Esophagus mucosa (tissue), 1 donor: Measurements from ENCODE around the gene EPS8. TPM values are rescaled to one million over a fixed set of nuclear protein-coding genes. Genes with fewer than 3 reads are reported as not detected.
"Not testable (repeated sequence)": the region's sequence is repeated elsewhere in the genome, so short reads cannot be mapped to it uniquely, and the experiment has no call there.

Experiments
- ATAC-seq: fragments of 200-7000 bp; cut with Tn5 transposase; one replicate; pipeline ENCODE4 v1.9.1; 2020
- total RNA-seq: library from RNA; stranded (reverse); gene quantifications from one replicate; pipeline ENCODE4 v1.2.4, GENCODE V29; 2023
- donor health status: DM: yes; HTN: yes; CAD: no.

EPS8 gene
- total RNA-seq, 1 donor from 2014 or later, result 7.7 TPM

DNA sequence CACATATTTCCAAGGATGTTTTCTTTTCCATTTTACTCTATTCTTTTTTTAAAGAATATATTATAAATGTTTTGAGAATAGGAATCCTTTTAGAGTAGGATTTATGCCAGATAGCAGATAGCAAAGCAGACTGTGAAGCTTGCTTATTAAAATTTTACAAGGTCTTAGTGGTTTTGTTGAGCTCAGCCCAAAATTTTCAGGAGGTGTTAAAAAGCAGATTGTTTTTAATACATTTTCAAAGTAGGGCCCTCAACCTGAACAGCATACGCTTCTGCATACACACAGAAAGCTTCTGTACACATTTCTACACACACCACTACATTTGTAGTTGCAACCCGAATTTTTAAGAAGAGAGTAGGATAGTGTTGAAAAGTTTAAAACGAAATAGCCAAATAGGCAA is 151.0 kb downstream of the EPS8 start:
- ATAC-seq, result no peak

DNA sequence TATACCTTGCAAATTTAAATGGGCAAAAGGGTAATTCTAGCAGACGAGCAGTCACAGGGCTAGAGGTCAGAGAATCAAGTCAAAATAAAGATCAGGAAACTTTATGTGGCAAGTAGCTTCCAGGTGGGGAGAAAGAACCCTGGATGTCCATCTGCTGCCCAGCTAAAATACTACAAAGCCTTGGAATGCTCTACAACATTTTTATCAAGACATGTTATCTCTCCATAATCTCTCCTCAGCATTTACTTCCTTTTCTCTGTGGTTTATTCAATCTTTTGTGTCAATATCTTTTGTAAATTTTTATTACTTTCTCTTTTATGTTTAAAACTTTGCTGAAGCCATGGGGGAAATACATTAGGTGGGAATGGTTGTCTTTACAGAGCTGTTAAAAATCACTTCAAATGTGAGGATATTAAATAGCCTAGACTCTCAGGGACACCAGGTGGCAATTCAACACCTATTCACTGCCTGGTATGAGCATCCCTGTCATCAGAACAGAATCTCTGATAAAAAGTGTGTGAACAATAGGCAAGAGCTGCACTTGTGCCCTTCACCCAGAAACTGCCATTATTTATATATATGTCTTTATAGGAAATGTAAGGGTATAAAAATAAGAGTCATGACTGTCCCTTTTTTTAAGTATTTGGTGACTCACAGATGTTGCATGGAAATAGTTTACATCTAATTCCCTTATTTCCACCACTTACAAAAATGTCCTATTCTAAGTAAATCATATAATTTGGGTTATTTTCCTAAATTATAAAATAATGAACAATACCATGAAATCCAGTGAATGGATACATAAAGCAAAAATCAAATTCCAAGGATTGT is 152.9 kb downstream of the EPS8 start:
- ATAC-seq, result no peak

DNA sequence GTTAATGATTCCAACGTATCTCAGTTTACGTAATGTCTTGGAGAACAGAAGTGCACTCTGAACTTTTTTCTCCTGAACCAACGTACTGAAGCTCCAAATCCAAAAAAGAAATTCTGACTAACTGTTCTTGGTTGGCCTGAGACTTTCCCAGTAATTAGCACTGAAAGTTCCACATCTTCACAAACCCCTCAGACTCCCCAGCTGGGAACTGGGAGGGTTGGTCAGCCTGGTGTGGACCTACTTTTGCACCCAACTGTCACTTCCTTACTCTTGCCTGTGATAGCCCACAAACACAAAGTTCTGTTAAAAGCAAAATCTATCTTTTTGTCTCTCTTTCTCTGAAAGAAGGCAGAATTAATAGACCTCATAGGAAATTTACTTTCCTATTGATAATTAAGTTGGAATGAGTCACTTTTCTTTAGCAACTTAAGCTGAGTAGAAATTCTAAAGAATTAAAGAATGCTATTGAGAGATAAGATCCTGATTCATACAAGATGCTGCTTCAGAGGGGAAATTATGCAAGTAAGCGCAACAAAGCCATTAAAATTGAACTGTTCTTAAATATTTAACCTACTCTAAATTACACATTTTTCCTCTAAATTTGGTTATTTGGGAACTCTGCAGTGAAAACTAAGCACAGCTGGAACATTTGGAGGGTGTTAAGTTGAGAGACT is 155.0 kb downstream of the EPS8 start:
- no peak for ATAC-seq

GRCh38 chr12:15633201-15633600 is 156.0 kb downstream of the EPS8 start:
- no peak for ATAC-seq

DNA sequence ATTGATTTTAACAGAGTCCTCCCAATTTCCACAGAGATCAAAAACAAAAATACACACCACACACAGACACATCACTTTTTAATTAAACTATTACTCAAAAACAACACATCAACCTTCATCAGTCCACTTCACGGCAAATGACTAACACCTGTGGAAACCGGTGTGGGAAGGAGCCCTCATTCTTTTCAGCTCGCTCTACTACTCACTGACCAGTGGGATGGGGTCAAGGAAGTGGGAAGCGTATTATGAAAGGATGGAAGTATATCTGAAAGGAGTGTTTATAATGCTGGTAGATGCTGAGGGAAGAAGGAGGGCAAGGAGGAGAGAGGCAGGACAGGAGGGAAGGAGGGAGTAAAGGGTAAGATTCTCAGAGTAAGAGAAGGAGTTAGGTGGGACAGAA is 156.5 kb downstream of the EPS8 start:
- no peak for ATAC-seq

DNA sequence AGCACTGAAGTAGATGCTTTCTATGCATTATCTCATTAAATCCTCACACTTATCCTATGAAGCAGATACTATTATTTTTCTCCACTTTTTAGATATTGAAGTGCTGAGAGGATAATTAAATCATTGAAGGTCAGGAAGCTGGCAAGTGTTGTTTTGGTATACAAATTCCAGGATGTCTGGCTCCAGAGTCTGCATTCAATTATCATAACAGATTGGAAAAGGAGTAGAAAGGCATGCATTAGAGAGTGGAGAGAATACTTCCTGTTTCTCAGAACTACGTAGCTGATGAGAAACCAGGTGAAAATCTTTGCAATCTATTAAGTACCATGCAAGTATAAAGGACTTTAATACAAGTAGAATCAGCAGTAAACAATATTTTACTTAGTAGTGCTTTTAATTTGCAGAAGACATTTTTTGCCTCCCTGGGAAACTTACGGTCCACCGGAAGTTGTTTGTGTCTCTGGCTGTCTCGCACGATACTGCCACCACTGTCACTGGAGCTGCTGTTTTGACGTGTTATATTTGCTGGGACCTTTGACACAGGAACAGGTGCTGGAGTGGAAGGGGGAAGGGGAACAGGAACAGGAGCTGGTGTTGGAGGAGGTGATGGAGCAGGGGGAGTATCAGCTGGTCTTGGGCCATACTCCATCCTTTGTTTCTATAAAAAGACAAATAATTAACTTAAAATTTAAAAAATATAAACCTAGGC is 158.0 kb downstream of the EPS8 start:
- no peak for ATAC-seq

DNA sequence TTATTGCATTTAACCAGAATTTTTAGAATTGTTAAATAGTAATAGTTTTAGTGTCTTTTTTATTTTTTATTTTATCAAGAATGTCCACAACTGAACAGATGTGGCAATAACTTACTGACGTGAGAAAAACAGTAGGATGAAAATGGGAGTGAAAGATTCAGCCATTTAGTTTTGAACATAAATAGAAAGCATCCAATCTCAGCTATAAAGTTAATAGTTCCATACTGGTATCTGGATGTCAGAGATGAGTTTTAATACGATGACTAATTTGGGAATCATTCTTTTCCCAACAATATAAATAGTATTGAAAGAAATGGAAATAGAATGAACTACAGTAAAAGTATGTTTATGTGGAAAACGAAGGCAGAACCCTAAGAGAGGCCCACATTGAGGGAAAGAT is 159.4 kb downstream of the EPS8 start:
- no peak for ATAC-seq

DNA sequence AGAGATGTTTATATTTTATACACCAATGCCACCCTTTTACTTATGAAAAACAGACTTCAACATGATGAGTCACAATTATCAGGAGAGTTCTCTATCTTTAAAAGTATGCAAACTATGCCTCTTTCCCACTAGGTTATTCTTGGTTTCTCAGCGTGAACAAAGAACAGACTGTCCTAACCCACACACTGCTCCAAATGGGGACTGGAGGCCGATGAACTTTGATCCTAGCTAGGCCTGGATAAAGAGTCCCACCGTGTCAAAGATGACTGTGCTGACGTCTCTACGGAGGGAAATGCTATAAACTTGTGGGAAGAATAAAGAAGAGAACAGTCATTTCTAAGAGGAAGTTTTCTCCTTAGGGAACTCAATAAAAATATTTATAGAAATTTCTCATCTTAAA is 160.1 kb downstream of the EPS8 start:
- ATAC-seq, result peak; percentile 32

- no peak for ATAC-seq
Measured at GRCh38 chr12:15627995-15628945, 160.9 kb downstream of the EPS8 start.

DNA sequence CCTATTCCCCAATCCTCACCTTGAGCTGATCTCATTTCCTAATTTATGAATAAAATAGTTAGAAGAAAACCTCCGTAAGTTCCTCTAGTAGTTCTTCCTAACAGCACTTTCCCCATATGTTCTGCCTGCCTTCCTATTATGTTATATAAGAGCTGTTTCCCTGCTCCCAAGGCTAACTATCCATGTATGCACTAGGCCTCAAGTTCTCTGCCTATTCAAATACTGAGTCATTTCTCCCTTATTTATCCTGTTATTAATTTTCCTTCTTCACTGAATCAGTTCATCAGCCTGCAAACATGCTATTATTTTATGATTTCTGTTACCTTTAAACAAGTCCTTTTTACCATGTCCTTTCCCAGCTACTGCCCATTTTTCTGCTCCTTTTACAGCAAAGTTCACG is 164.1 kb downstream of the EPS8 start:
- ATAC-seq, result no peak

DNA sequence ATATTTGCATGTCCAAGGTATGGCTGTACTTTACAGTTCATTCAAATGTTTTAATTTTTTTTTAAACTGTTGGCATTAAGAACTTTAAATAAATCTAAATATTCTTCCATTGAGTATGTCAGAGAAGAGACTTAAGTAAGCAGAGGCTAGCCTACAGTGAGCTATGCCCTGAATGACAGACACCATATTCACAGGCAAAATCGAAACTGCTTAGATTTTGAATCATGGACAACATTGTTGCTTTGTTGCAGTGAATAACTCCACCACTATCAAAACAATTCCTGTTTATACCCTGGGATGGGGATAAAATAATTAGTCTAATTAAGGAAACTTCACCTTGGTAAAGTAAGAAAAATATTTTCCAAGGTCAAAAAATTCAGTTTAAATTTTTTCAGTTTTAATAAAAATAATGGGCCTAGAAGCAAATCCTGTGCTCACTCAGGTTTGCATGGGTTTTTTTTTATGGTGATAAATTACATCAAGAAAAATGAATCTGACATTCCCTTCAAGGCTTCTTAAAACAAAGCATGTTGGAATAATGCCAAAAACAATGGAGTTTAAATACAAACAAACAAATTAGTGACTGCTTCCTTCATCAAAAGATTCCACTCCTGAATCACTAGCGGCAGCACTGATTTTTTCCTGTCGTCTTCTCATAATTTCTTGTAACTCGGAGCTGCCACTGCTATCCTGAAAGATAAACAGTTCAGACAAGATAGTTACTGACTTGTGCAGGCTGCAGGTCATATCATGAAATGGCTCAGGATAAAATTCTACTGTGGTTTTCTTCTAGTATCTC is 168.2 kb downstream of the EPS8 start:
- ATAC-seq, result no peak

- not testable (repeated sequence) for ATAC-seq
Measured at GRCh38 chr12:15616495-15616894, 172.7 kb downstream of the EPS8 start.

GRCh38 chr12:15613981-15614380 is 175.2 kb downstream of the EPS8 start:
- ATAC-seq, result no peak

GRCh38 chr12:15608941-15609340 is 180.2 kb downstream of the EPS8 start:
- ATAC-seq, result no peak

DNA sequence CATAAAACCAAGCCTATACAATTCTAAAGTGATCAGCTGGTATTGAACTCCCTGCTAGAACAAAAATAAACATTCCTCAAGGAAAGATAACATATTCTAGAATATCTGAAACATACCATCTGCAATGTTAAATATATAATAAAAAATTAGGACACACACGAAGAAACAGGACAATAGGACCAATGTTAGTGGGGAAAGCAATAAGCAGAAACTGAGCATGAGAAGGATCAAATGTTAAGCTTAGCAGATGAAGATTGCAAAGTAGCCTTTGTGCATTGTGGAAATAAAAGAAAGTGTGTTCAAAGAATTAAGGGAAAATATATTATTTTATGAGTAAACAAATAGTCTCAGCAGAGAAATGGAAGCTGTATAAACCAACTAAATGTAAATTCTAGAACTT is 180.8 kb downstream of the EPS8 start:
- no peak for ATAC-seq

GRCh38 chr12:15605881-15606590 is 183.2 kb downstream of the EPS8 start:
- no peak for ATAC-seq

GRCh38 chr12:15603474-15604085 is 185.6 kb downstream of the EPS8 start:
- no peak for ATAC-seq

DNA sequence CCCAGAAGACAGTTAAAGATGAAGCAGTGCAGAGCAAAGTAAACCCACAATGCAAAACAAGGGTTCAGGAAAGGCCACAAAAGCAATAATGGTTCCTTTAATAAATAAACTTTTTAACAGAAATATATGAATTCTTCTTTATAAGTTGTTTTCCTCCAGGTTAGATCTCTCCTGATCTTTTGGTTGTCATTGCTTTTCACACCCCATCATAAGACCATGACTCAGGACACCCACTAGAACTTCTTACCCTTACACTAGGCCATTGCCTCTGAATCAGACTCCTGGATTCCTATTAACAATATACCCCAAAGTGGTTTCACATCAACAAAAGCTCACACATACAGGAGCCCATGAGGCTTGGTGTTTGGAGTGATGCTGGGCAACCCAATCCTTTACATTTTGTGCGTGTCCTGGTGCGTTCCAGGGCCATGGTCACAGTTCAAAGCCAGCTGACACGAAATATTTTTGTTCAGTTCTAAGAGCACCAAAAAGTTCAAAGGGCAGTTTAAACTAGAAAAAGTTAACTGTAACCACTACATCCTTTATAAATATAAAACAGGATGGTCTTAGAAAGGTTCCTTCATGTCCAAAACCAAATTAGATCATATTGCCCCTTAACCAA is 187.0 kb downstream of the EPS8 start:
- no peak for ATAC-seq

DNA sequence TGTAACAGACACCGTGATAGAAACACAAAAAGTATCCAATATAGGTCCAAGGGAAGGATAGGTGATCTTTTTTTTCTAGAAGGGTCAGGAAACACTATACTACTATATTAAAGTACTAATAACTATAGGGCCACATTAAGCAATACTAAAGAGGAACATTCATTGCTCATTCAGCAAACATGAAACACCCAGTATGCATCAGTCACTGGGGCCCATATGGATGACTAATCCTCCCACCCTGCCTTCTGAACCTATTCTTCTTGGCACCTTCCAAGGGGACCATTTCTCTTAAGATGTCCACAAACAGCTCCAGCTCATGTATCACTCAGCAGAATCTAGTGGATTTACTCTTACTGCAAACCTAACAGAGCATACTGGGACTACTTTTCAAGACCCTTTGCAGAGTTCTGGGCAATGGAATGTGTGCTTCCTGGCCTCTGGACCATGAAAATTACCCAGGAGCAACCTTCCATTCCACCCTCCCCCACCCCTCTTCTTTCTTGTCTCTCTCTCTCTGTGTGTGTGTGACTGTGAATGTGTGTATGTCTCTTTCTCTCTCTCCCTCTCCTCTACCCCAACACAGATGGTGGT is 187.9 kb downstream of the EPS8 start:
- peak; percentile 95 for ATAC-seq
